ENCODE data around the gene WDFY4. TPM values are rescaled to one million over a fixed set of nuclear protein-coding genes. Genes with fewer than 3 reads are reported as not detected.

Gene WDFY4
- total RNA-seq, 4 donors from 2014 or later, result 1.6 to 5.1 (median 3.0) TPM

GRCh38 chr10:48802611-48803071, 118.0 kb downstream of the WDFY4 start:
- peaks cover 0 to 15% (median 7%) of the 10 kb centered on the region in 3 donors for H3K4me1 ChIP-seq
- no peak for ATAC-seq
- 79 to 100% methylated on average over 1 to 2 of the region's 2 CpGs for WGBS, 2 donors (ENCODE audit: low coverage in 1 of 2)

GRCh38 chr10:48803801-48804584, 119.3 kb downstream of the WDFY4 start:
- TF ChIP-seq POLR2AphosphoS5 (IDR thresholded peaks at IDR 0.05) (no peak), EP300 (IDR thresholded peaks at IDR 0.05) (no peak), CTCF (IDR thresholded peaks at IDR 0.05) (no peak), POLR2A (IDR thresholded peaks at IDR 0.05) (no peak)
- no peak for ATAC-seq
- Histone ChIP-seq H3K4me1 (peaks cover 0 to 15% (median 7%) of the 10 kb centered on the region in 3 donors), H3K9me3 (no peaks in the 10 kb centered on the region), H3K36me3 (no peaks in the 10 kb centered on the region), H3K27me3 (no peaks in the 10 kb centered on the region), H3K27ac (peak overlapping the region in 1 of 4 donors; percentile 6), H3K4me3 (no peak overlapping the region)
- WGBS, 2 donors (ENCODE audit: low coverage in 1 of 2), result 51 to 97% methylated on average over 3 to 4 of the region's 4 CpGs

More at GRCh38 chr10:48802611-48803071, 118.0 kb downstream of the WDFY4 start:
- Histone ChIP-seq H3K27me3 (no peaks in the 10 kb centered on the region), H3K36me3 (no peaks in the 10 kb centered on the region), H3K27ac (no peak overlapping the region), H3K9me3 (no peaks in the 10 kb centered on the region), H3K4me3 (no peak overlapping the region)
- TF ChIP-seq POLR2AphosphoS5 (IDR thresholded peaks at IDR 0.05) (no peak), POLR2A (IDR thresholded peaks at IDR 0.05) (no peak), CTCF (IDR thresholded peaks at IDR 0.05) (no peak)

- no peak for ATAC-seq
- peak overlapping the region in 1 of 4 donors; percentile 46 for H3K27ac ChIP-seq
- 30 to 41% methylated on average over 2 to 6 of the region's 7 CpGs for WGBS, 2 donors (ENCODE audit: low coverage in 1 of 2)
- TF ChIP-seq POLR2A (IDR thresholded peaks at IDR 0.05) (no peak), EP300 (IDR thresholded peaks at IDR 0.05) (no peak), POLR2AphosphoS5 (IDR thresholded peaks at IDR 0.05) (no peak), CTCF (IDR thresholded peaks at IDR 0.05) (no peak)
- no peaks in the 10 kb centered on the region for H3K9me3 ChIP-seq
- no peaks in the 10 kb centered on the region for H3K27me3 ChIP-seq
- H3K4me3 ChIP-seq, result no peak overlapping the region
- H3K36me3 ChIP-seq, result no peaks in the 10 kb centered on the region
- H3K4me1 ChIP-seq, result peaks cover 0 to 15% (median 7%) of the 10 kb centered on the region in 3 donors
Observed at GRCh38 chr10:48804740-48805182, 120.1 kb downstream of the WDFY4 start.

- Histone ChIP-seq H3K9me3 (no peaks in the 10 kb centered on the region), H3K4me3 (no peak overlapping the region), H3K27ac (peak overlapping the region in 2 of 4 donors; percentile 24 to 46), H3K27me3 (no peaks in the 10 kb centered on the region), H3K4me1 (peaks cover 0 to 15% (median 7%) of the 10 kb centered on the region in 3 donors), H3K36me3 (no peaks in the 10 kb centered on the region)
- no CpG with 5 or more reads among the region's 1 CpG for WGBS, 2 donors (ENCODE audit: low coverage in 1 of 2)
- ATAC-seq, result no peak
- TF ChIP-seq POLR2AphosphoS5 (IDR thresholded peaks at IDR 0.05), result no peak
- TF ChIP-seq EP300 (IDR thresholded peaks at IDR 0.05), result no peak
- TF ChIP-seq CTCF (IDR thresholded peaks at IDR 0.05), result no peak
- TF ChIP-seq POLR2A (IDR thresholded peaks at IDR 0.05), result no peak
Observed at GRCh38 chr10:48805411-48805810, 120.7 kb downstream of the WDFY4 start.

Data from gastroesophageal sphincter (tissue), 4 donors.